ENCODE data around the gene HNF1A. TPM values are rescaled to one million over a fixed set of nuclear protein-coding genes. Genes with fewer than 3 reads are reported as not detected.

HNF1A gene
- total and polyA plus RNA-seq, 2 of the 13 experiments (the other 11 are each of a cell fraction or from before 2014, with no cell fraction given) = 13.4 to 34.7 TPM

- TF ChIP-seq, protein P1, sequence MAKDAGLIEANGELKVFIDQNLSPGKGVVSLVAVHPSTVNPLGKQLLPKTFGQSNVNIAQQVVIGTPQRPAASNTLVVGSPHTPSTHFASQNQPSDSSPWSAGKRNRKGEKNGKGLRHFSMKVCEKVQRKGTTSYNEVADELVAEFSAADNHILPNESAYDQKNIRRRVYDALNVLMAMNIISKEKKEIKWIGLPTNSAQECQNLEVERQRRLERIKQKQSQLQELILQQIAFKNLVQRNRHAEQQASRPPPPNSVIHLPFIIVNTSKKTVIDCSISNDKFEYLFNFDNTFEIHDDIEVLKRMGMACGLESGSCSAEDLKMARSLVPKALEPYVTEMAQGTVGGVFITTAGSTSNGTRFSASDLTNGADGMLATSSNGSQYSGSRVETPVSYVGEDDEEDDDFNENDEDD (CRISPR knock-in tag; IDR thresholded peaks at IDR 0.05; ENCODE audit: borderline replicate concordance) = no peak
- TF ChIP-seq FOXM1 (CRISPR knock-in tag; IDR thresholded peaks at IDR 0.05) (no peak), REL (CRISPR knock-in tag; conservative IDR thresholded peaks at IDR 0.05) (0 out of 2 replicates have a peak, but pooled peaks have one; percentile 45), ZMYM3 (CRISPR knock-in tag; IDR thresholded peaks at IDR 0.05) (no peak; the same call in 1 of the 2 replicates), KIAA2018 (CRISPR knock-in tag; IDR thresholded peaks at IDR 0.05; ENCODE audit: borderline replicate concordance) (no peak), ZFP91 (CRISPR knock-in tag; IDR thresholded peaks at IDR 0.05; ENCODE audit: borderline replicate concordance) (peak; percentile 58; the same call in 1 of the 2 replicates), AKAP8 (CRISPR knock-in tag; IDR thresholded peaks at IDR 0.05) (no peak), ZNF33B (CRISPR knock-in tag; IDR thresholded peaks at IDR 0.05) (no peak), PRPF4 (IDR thresholded peaks at IDR 0.05; ENCODE audit: low read depth, low read length, poor library complexity, severe bottlenecking) (no peak), ZMYM4 (CRISPR knock-in tag; IDR thresholded peaks at IDR 0.05) (0 out of 2 replicates have a peak, but pooled peaks have one; percentile 27), ZC3H13 (CRISPR knock-in tag; IDR thresholded peaks at IDR 0.05) (peak; percentile 60; the same call in 1 of the 2 replicates), TSC22D2 (CRISPR knock-in tag; IDR thresholded peaks at IDR 0.05; ENCODE audit: borderline replicate concordance) (no peak), TMF1 (CRISPR knock-in tag; IDR thresholded peaks at IDR 0.05; ENCODE audit: low read depth) (no peak), BRCA1 (CRISPR knock-in tag; IDR thresholded peaks at IDR 0.05) (no peak), POLR2A (IDR thresholded peaks at IDR 0.05; ENCODE audit: insufficient read depth in 1 of 2, low read depth in 2 of 2, low read length in 2 of 2) (peak; percentile 75 to 86), AHR (CRISPR knock-in tag; IDR thresholded peaks at IDR 0.05) (no peak), PREB (CRISPR knock-in tag; IDR thresholded peaks at IDR 0.05) (no peak)
Observed at GRCh38 chr12:121015825-121016766, 37.8 kb downstream of the HNF1A start, which contains the start of gene C12orf43 (continued).

All from HepG2 (cell line).